ENCODE data around the gene SHD. TPM values are rescaled to one million over a fixed set of nuclear protein-coding genes. Genes with fewer than 3 reads are reported as not detected.
"Not testable (repeated sequence)": the region's sequence is repeated elsewhere in the genome, so short reads cannot be mapped to it uniquely, and the experiment has no call there.

The SHD gene
- total RNA-seq, 1 experiment from 2014 or later: 0.46 TPM

DNA sequence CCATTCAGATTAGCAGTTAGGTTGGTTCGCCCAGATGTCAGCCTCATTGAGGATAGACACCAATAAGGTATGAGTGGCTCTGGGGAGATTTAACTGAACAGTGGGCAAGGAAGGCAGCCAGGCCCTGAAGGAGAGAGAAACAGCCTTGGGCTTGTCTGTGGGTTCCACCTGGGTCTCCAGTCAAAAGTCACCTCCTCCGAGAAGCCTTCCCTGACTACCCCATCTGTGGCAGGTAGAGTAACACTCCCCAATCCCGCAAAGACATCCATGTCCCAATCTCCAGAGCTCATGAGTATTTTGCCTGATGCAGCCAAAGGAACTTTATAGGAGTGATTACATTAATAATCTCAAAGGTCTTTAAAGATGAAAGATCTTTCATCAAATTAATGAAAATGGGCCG is 40.2 kb upstream of the SHD start:
- Histone ChIP-seq H3K36me3 (ENCODE audit: control insufficient read depth, insufficient read depth, low read length) (no peaks in the 10 kb centered on the region), H3K9me3 (ENCODE audit: control insufficient read depth, insufficient read depth, low read depth, low read length) (no peaks in the 10 kb centered on the region), H3K4me1 (ENCODE audit: control insufficient read depth, insufficient read depth, low read length) (no peaks in the 10 kb centered on the region), H3K27me3 (ENCODE audit: control insufficient read depth, insufficient read depth, low read length) (no peaks in the 10 kb centered on the region), H3K27ac (ENCODE audit: low read length) (no peak overlapping the region), H3K4me3 (ENCODE audit: low read depth in 2 of 2, low read length in 2 of 2) (no peak overlapping the region)
- ChIA-PET POLR2A (no interaction called here), CTCF (interaction anchor here (0.7 kb wide), 1 partner anchor 38 kb away, joined by 8 read pairs; no protein-coding TSS in a partner anchor)
- no peak for ATAC-seq
- no TSS peak for BruUV-seq (replicated peaks)
- TF ChIP-seq SIN3A (IDR thresholded peaks at IDR 0.05; ENCODE audit: borderline replicate concordance, insufficient read depth, low read depth, low read length) (no peak), POLR2AphosphoS5 (IDR thresholded peaks at IDR 0.05; ENCODE audit: low read depth, low read length) (no peak), TCF7L2 (IDR thresholded peaks at IDR 0.05; ENCODE audit: low read depth, low read length) (no peak)
- TF ChIP-seq, protein P1, sequence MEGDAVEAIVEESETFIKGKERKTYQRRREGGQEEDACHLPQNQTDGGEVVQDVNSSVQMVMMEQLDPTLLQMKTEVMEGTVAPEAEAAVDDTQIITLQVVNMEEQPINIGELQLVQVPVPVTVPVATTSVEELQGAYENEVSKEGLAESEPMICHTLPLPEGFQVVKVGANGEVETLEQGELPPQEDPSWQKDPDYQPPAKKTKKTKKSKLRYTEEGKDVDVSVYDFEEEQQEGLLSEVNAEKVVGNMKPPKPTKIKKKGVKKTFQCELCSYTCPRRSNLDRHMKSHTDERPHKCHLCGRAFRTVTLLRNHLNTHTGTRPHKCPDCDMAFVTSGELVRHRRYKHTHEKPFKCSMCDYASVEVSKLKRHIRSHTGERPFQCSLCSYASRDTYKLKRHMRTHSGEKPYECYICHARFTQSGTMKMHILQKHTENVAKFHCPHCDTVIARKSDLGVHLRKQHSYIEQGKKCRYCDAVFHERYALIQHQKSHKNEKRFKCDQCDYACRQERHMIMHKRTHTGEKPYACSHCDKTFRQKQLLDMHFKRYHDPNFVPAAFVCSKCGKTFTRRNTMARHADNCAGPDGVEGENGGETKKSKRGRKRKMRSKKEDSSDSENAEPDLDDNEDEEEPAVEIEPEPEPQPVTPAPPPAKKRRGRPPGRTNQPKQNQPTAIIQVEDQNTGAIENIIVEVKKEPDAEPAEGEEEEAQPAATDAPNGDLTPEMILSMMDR (IDR thresholded peaks at IDR 0.05): no peak
- TF ChIP-seq, protein P2, sequence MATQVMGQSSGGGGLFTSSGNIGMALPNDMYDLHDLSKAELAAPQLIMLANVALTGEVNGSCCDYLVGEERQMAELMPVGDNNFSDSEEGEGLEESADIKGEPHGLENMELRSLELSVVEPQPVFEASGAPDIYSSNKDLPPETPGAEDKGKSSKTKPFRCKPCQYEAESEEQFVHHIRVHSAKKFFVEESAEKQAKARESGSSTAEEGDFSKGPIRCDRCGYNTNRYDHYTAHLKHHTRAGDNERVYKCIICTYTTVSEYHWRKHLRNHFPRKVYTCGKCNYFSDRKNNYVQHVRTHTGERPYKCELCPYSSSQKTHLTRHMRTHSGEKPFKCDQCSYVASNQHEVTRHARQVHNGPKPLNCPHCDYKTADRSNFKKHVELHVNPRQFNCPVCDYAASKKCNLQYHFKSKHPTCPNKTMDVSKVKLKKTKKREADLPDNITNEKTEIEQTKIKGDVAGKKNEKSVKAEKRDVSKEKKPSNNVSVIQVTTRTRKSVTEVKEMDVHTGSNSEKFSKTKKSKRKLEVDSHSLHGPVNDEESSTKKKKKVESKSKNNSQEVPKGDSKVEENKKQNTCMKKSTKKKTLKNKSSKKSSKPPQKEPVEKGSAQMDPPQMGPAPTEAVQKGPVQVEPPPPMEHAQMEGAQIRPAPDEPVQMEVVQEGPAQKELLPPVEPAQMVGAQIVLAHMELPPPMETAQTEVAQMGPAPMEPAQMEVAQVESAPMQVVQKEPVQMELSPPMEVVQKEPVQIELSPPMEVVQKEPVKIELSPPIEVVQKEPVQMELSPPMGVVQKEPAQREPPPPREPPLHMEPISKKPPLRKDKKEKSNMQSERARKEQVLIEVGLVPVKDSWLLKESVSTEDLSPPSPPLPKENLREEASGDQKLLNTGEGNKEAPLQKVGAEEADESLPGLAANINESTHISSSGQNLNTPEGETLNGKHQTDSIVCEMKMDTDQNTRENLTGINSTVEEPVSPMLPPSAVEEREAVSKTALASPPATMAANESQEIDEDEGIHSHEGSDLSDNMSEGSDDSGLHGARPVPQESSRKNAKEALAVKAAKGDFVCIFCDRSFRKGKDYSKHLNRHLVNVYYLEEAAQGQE (IDR thresholded peaks at IDR 0.05; ENCODE audit: insufficient read depth in 1 of 2, low read depth in 2 of 2, low read length in 1 of 2): no peak
- in situ Hi-C loops (cut with HindIII; ENCODE audit: low pct_unique_long_range_greater_than_20kb, low sequenced_read_pairs): no loop called here
- DNase-seq (ENCODE audit: low read depth, low spot score): no peak
- intact Hi-C loops (cut with micrococcal nuclease; ENCODE audit: unreplicated experiment): no loop called here

DNA sequence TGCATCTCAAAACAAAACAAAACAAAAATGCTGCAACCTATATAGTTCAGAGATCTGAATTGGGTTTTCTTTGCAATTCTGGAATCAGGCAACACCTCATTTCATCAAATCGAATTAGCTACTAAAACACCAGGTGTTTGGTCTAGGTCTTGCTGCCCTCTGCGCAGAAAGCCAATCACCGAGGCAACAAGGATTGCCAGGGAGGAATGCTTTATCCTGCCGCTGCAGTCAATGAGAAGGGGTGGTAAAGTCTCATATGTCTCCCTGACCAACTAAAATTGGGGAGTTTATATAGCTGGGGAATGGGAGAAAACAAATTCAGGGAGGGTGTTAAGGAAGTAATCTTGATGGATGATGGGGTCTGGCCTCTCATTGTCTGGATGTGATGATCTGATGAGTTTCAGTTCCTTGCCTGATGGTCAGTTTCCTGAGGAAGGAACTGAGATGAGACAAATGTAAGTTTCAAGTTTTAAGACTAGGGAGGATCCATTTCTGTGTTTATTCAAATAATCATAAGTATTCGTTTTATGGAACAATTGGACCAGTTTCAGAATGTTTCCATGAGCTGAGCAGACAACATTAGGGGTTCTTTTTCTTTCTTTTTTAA is 37.1 kb upstream of the SHD start:
- no peak for ATAC-seq
- POLR2A ChIA-PET: no interaction called here
- TF ChIP-seq TCF7L2 (IDR thresholded peaks at IDR 0.05; ENCODE audit: low read depth, low read length) (no peak), POLR2AphosphoS5 (IDR thresholded peaks at IDR 0.05; ENCODE audit: low read depth, low read length) (no peak), SIN3A (IDR thresholded peaks at IDR 0.05; ENCODE audit: borderline replicate concordance, insufficient read depth, low read depth, low read length) (no peak)
- TF ChIP-seq, protein P2 (IDR thresholded peaks at IDR 0.05; ENCODE audit: insufficient read depth in 1 of 2, low read depth in 2 of 2, low read length in 1 of 2): no peak
- TF ChIP-seq, protein P1 (IDR thresholded peaks at IDR 0.05): no peak
- Histone ChIP-seq H3K27me3 (ENCODE audit: control insufficient read depth, insufficient read depth, low read length) (no peaks in the 10 kb centered on the region), H3K9me3 (ENCODE audit: control insufficient read depth, insufficient read depth, low read depth, low read length) (no peaks in the 10 kb centered on the region), H3K4me3 (ENCODE audit: low read depth in 2 of 2, low read length in 2 of 2) (no peak overlapping the region), H3K36me3 (ENCODE audit: control insufficient read depth, insufficient read depth, low read length) (no peaks in the 10 kb centered on the region), H3K4me1 (ENCODE audit: control insufficient read depth, insufficient read depth, low read length) (peaks cover 4% of the 10 kb centered on the region; the same call in 1 of the 2 replicates), H3K27ac (ENCODE audit: low read length) (no peak overlapping the region)
- no peak for DNase-seq (ENCODE audit: low read depth, low spot score)
- in situ Hi-C loops (cut with HindIII; ENCODE audit: low pct_unique_long_range_greater_than_20kb, low sequenced_read_pairs) (no loop called here), intact Hi-C loops (cut with micrococcal nuclease; ENCODE audit: unreplicated experiment) (no loop called here)
- no TSS peak for BruUV-seq (replicated peaks)
- CTCF ChIA-PET: no interaction called here

DNA sequence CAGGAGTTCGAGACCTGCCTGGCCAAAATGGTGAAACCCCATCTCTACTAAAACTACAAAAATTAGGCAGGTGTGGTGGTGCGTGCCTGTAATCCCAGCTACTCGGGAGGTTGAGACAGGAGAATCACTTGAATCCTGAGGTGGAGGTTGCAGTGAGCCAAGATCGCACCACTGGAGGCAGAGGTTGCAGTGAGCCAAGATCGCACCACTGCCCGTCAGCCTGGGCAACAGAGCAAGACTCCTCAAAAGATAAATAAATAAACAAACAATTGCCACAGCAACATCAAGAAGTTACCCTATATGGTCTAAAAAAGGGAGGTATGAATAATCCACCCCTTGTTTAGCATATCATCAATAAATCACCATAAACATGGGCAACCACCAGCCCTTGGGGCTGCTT is 33.1 kb upstream of the SHD start:
- H3K36me3 ChIP-seq (ENCODE audit: control insufficient read depth, insufficient read depth, low read length); H3K4me3 ChIP-seq (ENCODE audit: low read depth in 2 of 2, low read length in 2 of 2); CTCF ChIA-PET; H3K9me3 ChIP-seq (ENCODE audit: control insufficient read depth, insufficient read depth, low read depth, low read length); in situ Hi-C loops (cut with HindIII; ENCODE audit: low pct_unique_long_range_greater_than_20kb, low sequenced_read_pairs); H3K27me3 ChIP-seq (ENCODE audit: control insufficient read depth, insufficient read depth, low read length); DNase-seq (ENCODE audit: low read depth, low spot score); H3K4me1 ChIP-seq (ENCODE audit: control insufficient read depth, insufficient read depth, low read length); POLR2A ChIA-PET; BruUV-seq (replicated peaks); ATAC-seq; intact Hi-C loops (cut with micrococcal nuclease; ENCODE audit: unreplicated experiment): not testable (repeated sequence)
- peak overlapping the region; percentile 96 for H3K27ac ChIP-seq (ENCODE audit: low read length)
